Measurements from ENCODE around the gene NEIL1.

NEIL1 gene

GRCh38 chr15:75357976-75358673, 11.3 kb downstream of the NEIL1 start:
- H3K27ac ChIP-seq: 0 out of 2 replicates have a peak overlapping the region, but pooled peaks have one; percentile 7
- DNase-seq (ENCODE audit: low spot score): no peak
- ChIA-PET CTCF (no interaction called here), POLR2A (ENCODE audit: low non-redundant PET) (no interaction called here)
- TF ChIP-seq CTCF (conservative IDR thresholded peaks at IDR 0.05; ENCODE audit: low read depth): no peak

GRCh38 chr15:75358771-75359536, 12.1 kb downstream of the NEIL1 start:
- H3K27ac ChIP-seq: peak overlapping the region; percentile 13; the same call in 1 of the 2 replicates
- no peak for DNase-seq (ENCODE audit: low spot score)
- CTCF ChIA-PET: no interaction called here
- TF ChIP-seq CTCF (conservative IDR thresholded peaks at IDR 0.05; ENCODE audit: low read depth): no peak
- POLR2A ChIA-PET (ENCODE audit: low non-redundant PET): interaction anchor here (0.6 kb wide), 1 partner anchor 812 kb away, joined by 4 read pairs; no protein-coding TSS in a partner anchor

GRCh38 chr15:75359537-75360250, 12.9 kb downstream of the NEIL1 start:
- POLR2A ChIA-PET (ENCODE audit: low non-redundant PET): interaction anchor here (0.6 kb wide), 1 partner anchor 812 kb away, joined by 4 read pairs; no protein-coding TSS in a partner anchor
- CTCF ChIA-PET: no interaction called here
- no peak for DNase-seq (ENCODE audit: low spot score)
- H3K27ac ChIP-seq: peak overlapping the region; percentile 13; the same call in 1 of the 2 replicates
- no peak for TF ChIP-seq CTCF (conservative IDR thresholded peaks at IDR 0.05; ENCODE audit: low read depth)

- no peak for TF ChIP-seq CTCF (conservative IDR thresholded peaks at IDR 0.05; ENCODE audit: low read depth)
- POLR2A ChIA-PET (ENCODE audit: low non-redundant PET): no interaction called here
- CTCF ChIA-PET: interaction anchor here (0.7 kb wide), 1 partner anchor 525 kb away, joined by 4 read pairs; no protein-coding TSS in a partner anchor
- H3K27ac ChIP-seq: peak overlapping the region; percentile 13; the same call in 1 of the 2 replicates
- no peak for DNase-seq (ENCODE audit: low spot score)
Measured at GRCh38 chr15:75360391-75360790, 13.6 kb downstream of the NEIL1 start.

GRCh38 chr15:75360856-75361255, 14.0 kb downstream of the NEIL1 start:
- no peak for DNase-seq (ENCODE audit: low spot score)
- ChIA-PET POLR2A (ENCODE audit: low non-redundant PET) (no interaction called here), CTCF (interaction anchor here (0.7 kb wide), 1 partner anchor 526 kb away, joined by 4 read pairs; no protein-coding TSS in a partner anchor)
- no peak for TF ChIP-seq CTCF (conservative IDR thresholded peaks at IDR 0.05; ENCODE audit: low read depth)
- H3K27ac ChIP-seq: peak overlapping the region; percentile 11; the same call in 1 of the 2 replicates

- ChIA-PET POLR2A (ENCODE audit: low non-redundant PET) (no interaction called here), CTCF (no interaction called here)
- peak overlapping the region; percentile 11; the same call in 1 of the 2 replicates for H3K27ac ChIP-seq
- TF ChIP-seq CTCF (conservative IDR thresholded peaks at IDR 0.05; ENCODE audit: low read depth): no peak
- DNase-seq (ENCODE audit: low spot score): no peak
Measured at GRCh38 chr15:75361361-75361988, 14.6 kb downstream of the NEIL1 start.
